Stimulated activated CD4-positive, alpha-beta T cell treated with anti-CD3 and anti-CD28 coated beads, Interleukin-15, amount 100 ng/mL, for 1 hour (primary cell): ENCODE results near the gene TNFSF15.
A peak's percentile ranks its signal among the peaks of the same experiment; 100 is the strongest.

Source experiments
- DNase-seq, 2 donors: peaks; one replicate each; pipeline ENCODE4 v3.0.0-alpha.2; 2020; ENCODE audit warnings: low read depth in 1 of 2, low spot score in 1 of 2

The TNFSF15 gene

GRCh38 chr9:114789006-114789405 lies 16.8 kb downstream of the TNFSF15 start:
- DNase-seq = no peak

DNA sequence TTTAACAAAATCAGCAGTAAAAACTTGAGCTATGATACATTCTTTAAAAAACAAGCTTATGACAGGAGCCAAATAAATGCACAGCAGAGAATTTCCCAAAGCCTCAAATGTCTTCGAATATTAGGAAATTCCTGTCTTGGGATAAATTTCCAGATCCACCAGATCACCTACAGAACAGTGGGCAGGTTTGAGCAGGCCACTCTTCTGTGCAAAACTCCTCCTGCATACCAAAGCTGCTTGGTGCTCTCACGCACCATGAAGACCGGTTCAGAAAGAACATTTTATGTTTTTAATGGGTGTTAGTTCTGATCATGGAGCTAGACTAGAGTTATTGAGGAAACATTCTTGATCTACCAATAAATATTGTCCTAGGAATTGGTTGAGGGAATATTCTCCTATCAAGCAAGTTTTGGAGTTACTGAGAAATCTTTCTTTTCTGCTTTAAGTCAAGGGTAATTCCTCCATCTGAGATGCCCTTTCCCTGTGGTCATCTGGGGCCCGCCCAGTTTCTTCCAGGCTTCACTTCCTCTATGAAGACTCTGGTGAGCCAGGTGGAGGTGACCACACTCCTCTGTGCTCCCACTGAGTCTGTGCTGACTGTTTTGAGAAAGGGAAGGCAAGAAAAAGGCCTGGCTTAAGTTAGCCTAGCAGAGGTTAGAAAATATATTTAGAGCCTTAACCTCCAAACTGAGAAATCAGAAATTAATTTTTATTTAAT lies 17.9 kb downstream of the TNFSF15 start:
- no peak for DNase-seq

DNA sequence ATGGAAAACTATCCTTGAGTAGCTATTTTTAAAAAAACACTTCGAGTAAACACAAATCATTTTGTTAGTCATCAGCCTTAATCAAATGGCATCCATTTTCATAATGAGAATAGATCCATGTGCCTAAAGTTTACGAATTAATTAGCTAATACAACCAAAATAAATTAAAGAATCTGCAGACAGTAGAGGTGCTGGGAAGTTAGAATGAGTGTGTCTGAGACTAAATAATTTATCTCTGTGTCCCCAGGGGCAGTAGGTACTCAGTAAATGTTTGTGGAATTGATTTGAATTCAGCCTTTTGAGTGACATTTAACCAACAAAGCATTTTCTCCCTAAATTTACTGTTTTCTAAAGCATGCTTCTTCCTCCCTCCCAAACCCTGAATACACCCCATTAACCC lies 18.6 kb downstream of the TNFSF15 start:
- no peak for DNase-seq

DNA sequence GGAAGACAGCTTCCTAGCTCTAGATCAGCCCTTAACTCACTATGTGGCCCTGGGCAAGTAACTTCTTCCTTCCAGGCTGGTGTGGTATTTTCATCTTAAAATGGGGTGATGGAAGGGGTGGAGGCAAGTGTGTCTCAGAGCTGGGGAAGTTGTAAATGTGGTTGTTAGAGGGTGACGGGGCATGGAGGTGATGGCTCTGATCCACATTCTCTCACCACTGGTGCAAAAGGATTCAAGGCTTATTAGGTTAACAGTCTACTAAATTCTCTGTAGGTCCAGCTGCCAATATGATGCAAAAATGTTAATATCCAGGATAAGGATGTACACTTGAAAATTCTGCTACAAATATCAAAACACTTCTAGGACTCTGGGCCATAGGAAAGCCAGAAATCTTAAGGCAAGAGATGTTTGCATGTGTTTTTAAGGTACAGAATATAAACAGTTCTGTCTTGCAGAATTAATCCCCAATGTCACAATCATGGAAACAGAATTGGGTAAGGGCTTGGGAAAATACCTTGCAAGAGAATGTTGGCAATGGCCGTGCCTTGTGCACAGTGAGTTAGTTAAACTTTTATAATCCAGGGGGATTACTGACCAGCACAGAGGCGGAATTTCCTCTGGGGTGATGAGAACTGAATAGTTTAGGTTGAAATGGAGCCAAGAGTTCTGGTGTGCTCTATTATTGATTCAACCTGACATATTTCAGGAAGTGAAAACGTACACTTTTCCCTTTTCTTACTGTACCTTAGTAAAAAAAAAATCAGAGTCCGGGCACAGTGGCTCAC lies 19.8 kb downstream of the TNFSF15 start:
- DNase-seq = no peak

DNA sequence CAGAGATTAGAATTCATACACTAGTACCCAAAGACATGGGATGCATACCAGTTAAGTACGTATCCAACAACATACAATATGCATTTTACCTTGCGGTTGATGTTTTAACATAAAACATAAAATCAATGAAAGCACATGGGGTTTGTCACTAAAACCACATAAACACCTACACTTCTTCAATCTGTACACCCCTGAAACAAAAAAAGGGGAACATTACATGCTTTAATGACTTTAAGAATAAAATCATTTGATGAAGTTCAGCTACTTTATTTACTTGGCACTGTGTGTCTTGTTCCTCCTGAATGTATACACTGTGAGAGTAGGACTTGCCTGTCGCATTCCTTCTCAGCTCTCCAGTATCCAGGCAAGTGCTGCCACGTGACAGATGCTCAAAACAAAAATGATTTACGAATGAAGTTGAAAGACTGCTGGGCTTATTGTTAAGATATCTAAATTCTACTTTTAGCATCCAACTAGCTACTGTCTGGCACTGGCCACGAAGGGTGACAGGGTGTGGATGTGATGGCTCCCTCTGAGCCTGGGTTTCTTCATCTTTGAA lies 21.0 kb downstream of the TNFSF15 start:
- DNase-seq = no peak

GRCh38 chr9:114782586-114782985 lies 23.3 kb downstream of the TNFSF15 start:
- DNase-seq = no peak

GRCh38 chr9:114779352-114779845 lies 26.4 kb downstream of the TNFSF15 start:
- DNase-seq = no peak

DNA sequence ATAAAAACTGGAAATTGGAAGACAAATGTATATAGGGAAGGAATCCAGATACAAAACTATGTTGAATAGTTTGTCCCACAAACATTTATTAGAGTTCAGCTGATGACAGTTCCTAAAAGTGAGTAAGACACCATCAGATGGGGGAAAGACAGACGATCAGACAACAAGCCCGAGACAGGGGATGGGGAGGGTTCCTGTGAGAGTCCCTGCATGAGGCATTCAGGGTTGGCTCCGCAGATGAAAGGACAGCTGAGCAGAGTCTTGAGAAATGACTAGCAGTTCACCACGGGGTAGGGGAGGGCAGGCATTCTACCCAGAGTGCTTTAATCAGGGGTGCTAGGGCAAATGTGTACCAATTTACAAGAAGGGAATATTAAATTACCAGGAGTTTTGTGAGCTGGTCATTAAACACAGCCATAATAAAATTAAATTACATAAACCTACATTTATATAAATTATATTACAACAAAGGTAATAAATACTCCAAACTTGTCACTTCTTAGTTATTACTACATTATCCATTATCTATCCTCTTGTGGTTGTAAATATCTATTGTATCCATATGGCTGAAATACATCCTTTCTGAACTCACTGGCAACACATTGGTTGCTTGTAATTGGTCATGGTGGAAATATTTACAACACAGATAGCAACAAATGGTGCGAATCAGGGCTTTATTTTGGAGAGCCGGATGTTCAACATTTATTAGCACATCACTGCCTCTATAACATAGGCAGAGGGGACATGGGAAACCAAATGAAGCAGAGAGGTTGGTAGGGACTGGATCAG lies 27.8 kb downstream of the TNFSF15 start:
- peak in 1 of 2 donors; percentile 25 for DNase-seq

DNA sequence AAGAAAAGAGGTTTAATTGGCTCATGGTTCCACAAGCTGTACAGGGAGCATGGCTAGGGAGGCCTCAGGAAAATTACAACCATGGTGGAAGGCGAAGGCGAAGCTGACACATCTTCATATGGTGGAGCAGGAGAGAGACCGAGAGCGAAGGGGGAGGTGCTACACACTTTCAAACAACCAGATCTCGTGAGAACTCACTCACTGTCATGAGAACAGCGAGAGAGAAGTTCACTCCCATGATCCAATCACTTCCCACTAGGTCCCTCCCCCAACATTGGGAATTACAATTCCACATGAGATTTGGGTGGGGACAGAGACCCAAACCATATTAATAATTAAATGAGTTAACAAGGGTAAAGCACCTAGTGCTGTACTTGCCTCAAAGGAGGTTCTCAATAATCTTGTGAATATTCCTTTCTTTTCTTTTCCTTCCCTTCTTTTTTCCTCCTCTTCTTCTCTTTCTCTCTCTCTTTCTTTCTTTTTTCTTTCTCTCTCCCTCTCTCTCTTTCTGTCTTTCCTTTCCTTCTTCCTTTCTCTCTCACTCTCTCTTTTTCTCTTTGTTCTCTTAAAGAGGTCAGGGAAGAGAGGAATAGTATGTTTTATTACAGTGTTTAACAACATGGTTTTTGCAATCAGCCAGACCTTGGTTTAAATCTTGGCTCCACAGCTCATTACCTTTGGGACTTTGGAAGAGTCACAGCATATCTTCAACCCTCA lies 29.0 kb downstream of the TNFSF15 start:
- no peak for DNase-seq

DNA sequence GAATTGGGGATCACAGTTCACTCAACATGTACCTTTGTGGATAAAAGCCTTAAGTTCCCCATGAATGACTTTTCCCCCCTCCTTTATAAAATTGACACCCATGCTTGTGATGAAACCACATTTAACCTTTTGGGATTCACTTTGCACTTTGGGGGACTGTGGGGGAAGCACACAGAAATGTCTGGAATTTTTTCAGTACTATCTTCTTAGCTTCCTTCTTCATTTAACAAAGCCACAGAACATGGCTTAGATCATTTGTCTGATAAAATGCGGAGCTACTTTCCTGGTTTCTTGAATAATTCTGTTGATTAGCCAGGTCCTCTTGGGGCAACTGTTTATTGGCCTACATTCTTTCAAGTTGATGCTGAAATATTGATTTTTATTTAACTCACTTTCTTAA lies 29.9 kb downstream of the TNFSF15 start:
- DNase-seq = no peak

DNA sequence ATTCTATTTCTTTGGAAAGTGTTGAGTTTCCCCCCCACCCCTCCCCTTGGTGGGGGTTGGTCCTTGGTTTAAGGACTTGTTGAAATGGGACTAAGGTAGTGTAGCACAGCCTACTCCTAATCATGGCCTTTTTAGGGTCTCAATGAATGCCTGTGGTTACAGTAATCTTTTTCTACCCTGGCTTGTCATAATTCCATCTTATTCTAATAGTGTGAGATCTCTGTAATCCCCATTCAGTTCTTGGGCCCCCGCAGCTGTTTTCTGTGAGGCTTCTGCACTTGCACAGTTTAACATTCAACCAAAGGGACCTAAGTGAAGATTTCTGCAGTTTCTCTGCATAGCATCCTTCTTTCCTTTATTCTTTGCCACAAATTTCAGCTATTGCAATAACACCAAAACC lies 30.7 kb downstream of the TNFSF15 start:
- no peak for DNase-seq

GRCh38 chr9:114774524-114774923 lies 31.3 kb downstream of the TNFSF15 start:
- no peak for DNase-seq

DNA sequence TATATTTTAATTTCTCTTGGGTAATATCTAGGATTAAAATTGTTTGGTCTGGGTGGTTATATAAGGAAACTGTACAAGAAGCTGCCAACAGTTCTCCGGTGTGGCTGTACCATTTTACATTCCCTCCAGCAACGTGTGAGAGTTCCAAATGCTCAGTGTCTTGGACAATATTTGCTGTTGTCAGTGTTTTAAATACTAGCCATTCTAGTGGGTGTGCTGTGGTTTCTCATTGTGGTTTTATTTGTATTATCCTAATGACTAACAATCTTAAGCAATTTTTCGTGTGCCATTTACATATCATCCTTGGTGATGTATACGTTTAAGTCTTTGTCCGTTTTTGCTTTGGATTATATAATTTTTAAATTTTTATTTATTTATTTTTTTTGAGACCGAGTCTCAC lies 34.0 kb downstream of the TNFSF15 start:
- no peak for DNase-seq

DNA sequence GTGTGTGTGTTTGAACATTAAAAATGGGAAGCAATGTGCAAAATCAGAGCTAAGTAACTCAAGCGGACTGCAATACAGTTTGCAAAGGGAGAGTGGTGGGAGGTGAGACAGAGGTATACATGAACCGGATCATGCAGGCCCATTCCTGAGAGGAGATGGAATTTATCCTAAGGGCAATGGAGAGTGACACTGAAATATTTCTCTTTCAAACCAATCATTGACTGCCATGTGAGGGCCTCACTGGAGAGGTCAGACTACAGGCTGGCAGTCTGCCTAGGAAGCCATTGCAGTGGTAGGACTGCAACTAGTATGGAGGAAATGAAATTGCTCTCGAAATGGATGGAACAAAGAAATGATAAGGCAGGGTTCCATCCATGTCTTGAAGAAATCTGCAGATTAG lies 34.8 kb downstream of the TNFSF15 start:
- DNase-seq = no peak

- DNase-seq = no peak
Observed at GRCh38 chr9:114769624-114770023, 36.2 kb downstream of the TNFSF15 start.

GRCh38 chr9:114763220-114763619 lies 42.6 kb downstream of the TNFSF15 start:
- no peak for DNase-seq

DNA sequence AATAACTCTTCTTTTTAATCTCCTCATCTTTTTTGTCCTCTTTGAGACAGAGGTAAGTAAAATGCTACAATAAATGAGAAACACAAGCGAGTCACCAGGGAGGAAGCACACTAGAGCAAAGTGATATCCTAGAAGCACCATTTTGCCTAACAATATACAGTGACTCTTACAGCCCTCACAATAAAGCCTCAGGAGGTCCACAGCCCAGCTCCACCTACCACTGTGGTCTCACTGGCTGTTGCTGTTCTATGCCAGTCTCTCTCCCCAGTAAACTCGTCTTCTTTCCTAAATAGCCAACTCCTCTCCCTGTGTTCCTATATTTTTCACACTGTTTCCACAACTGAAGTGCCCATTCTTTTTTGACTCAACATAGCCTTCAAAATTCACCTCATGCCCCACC lies 44.3 kb downstream of the TNFSF15 start:
- DNase-seq = no peak

GRCh38 chr9:114759512-114760341 lies 46.1 kb downstream of the TNFSF15 start:
- DNase-seq = no peak

GRCh38 chr9:114757984-114758383 lies 47.9 kb downstream of the TNFSF15 start:
- no peak for DNase-seq

GRCh38 chr9:114757395-114757794 lies 48.4 kb downstream of the TNFSF15 start:
- no peak for DNase-seq
